DMS53 (cell line): ENCODE data around the gene SHMT1.
"Not testable (repeated sequence)": the region's sequence is repeated elsewhere in the genome, so short reads cannot be mapped to it uniquely, and the experiment has no call there.

ENCODE experiments used
- DNase-seq: peaks from one replicate; lab custom pipeline; 2025; lab: John Stamatoyannopoulos, UW

Gene SHMT1

DNA sequence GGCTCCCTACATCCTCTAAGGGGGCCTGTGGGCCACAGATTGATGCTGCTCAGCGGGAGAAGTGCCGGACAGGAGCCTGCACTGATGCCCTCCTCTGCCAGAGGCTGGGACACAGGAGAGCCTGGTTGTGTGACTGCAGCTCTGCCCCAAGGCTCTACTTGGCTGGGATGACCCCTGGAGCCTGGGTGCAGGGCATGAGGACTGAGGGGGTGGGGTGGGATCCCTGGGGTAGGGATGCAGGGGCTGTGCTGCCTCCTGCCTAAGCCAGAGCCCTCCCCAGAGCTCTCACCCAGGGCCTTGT is 14.8 kb upstream of the SHMT1 start:
- DNase-seq: no peak

DNA sequence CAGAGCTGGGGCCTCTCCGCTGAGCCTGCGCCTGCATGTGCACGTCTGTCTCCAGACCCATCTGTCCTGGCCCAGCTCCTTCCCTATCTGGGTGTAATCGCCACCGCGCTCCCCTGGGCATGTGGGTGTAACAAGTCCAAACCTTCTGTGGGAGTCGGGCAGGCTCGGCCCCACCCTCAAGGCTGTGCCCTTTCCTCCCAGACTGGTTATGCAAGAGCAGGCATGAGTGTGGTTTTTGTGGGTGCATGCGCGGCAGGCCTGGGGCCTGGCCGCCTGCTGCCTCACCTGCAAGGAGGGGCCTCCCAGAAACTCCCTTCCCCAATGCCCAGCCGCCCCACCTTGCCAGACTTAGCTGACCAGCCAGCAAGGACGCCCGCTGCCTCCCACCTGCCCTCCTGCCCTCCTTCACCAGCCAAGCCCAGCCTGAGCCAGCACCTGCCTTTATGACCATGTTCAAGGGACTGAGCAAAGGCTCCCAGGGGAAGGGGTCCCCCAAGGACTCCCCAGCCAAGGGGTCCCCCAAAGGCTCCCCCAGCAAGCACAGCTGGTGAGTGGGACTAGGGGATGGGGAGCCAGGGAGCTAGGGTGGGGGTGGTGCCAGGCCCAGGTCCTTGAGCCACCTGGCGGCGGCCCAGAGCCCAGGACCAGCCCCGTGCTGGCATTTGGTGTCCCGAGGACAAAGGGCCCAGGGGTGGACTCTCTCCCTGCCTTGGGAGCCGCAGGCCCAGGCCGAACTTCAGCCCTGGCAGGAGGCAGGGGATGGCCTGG is 14.3 kb upstream of the SHMT1 start, which contains the start of gene EVPLL:
Gene EVPLL, plus strand, starts transcription at position 342 of the 768 bp plus-strand sequence. CDS start 3,160 bp downstream, outside the sequence.
- no peak for DNase-seq

DNA sequence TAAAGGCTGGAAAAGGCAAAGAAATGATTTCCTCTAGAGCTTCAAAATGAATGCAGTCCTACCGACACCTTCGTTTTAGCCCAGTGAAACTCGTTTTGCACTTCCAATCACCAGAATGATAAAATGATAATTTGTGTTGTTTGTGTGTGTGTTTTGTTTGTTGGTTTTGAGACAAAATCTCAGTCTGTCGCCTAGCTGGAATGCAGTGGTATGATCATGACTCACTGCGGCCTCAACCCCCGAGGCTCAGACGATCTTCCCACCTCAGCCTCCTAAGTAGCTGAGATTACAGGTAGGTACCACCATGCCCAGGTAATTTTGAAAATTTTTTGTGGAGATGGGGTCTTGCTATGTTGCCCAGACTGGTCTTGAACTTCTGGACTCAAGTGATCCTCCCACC is 10.9 kb upstream of the SHMT1 start:
- no peak for DNase-seq

DNA sequence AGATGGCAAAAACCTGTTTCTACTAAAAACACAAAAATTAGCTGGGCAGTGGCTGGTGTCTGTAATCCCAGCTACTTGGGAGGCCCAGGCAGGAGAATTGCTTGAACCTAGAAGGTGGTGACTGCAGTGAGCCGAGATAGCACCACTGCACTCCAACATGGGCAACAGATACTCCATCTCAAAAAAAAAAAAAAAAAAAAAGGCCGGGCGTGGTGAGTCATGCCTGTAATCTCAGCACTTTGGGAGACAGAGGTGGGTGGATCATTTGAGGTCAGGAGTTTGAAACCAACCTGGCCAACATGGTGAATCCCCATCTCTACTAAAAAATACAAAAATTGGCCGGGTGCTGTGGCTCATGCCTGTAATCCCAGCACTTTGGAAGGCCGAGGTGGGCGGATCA is 9.8 kb upstream of the SHMT1 start:
- DNase-seq: not testable (repeated sequence)

DNA sequence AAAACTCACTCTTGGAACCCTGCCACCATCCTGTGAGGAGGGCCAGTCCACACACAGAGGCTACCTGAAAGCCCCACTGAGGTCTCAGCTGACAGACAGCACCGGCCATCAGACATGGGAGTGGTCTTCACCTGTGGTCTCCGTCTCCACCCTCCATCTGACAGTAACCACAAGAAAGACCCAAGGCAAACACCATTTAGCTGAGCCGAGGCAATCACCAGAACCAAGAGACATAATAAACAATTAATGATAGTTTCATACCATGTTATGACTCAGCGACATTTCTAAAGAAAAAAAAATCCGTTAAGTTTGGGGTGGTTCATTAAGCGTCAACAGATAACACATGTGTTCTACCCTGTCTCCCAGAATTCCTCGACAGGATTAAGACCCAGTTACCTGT is 8.1 kb upstream of the SHMT1 start:
- DNase-seq: no peak

DNA sequence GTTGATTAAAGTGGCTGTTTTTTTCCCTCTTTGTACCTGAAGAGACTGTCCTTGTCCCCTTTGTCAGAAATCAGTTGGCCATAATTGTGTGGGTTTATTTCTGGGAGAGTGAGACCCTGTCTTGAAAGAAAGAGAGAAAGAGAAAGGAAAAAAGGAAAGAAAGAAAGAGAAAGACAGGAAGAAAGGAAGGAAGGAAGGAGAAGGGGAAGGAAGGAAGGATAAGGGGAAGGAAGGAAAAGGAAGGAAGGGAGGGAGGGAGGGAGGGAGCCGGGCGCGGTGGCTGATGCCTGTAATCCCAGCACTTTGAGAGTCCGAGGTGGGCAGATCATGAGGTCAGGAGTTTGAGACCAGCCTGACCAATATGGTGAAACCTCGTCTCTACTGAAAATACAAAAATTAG is 7.4 kb upstream of the SHMT1 start:
- no peak for DNase-seq

DNA sequence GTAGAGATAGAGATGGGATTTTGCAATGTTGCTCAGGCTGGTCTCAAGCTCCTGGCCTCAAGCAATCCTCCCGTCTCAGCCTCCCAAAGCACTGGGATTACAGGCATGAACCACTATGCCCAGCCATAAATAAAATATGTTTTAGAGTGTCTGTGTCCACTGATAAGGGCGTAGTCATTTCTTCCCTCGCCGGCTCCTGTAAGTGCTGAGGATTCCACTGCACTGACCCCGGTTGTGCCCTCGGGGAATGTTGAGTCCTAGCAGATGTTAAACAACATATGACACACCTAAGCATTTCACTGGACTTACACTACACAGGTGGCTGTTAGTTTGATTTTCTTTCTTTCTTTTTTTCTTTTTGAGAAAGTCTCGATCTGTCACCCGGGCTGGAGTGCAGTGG is 5.6 kb upstream of the SHMT1 start:
- DNase-seq: no peak

DNA sequence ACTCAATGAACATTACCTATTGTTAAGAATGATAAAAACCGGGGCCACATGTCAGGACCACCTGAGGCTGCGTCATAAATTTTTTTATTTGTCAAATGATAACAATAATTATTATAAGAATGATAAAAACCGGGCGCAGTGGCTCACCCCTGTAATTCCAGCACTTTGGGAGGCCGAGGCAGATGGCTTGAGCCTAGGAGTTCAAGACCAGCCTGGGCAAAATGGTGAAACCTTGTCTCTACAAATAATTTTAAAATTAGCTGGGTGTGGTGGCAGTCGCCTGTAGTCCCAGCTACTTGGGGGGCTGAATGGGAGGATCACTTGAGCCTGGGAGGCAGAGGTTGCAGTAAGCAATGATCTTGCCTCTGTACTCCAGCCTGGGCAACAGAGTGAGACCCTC is 816 bp upstream of the SHMT1 start:
- no peak for DNase-seq

DNA sequence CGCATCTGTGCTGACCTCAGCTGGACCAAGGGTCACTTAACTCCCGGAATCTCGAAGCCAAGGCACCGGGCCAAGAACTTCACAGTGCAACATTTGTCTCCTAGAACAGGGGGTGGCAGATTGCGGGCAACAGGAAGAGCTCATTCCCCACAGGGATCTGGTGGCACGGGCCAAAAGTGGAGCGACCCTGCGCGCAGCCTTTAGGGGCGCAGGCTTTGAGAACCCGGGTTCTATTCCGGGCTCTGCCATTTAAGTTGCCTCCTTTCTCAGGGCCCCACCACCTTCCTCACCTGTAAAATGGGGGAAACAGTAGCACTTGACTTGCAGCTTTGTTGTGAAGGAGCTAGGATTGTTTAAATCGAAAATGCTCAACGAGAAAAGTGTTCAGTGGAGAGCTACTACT is 651 bp downstream of the SHMT1 start:
- peak; percentile 47 for DNase-seq

DNA sequence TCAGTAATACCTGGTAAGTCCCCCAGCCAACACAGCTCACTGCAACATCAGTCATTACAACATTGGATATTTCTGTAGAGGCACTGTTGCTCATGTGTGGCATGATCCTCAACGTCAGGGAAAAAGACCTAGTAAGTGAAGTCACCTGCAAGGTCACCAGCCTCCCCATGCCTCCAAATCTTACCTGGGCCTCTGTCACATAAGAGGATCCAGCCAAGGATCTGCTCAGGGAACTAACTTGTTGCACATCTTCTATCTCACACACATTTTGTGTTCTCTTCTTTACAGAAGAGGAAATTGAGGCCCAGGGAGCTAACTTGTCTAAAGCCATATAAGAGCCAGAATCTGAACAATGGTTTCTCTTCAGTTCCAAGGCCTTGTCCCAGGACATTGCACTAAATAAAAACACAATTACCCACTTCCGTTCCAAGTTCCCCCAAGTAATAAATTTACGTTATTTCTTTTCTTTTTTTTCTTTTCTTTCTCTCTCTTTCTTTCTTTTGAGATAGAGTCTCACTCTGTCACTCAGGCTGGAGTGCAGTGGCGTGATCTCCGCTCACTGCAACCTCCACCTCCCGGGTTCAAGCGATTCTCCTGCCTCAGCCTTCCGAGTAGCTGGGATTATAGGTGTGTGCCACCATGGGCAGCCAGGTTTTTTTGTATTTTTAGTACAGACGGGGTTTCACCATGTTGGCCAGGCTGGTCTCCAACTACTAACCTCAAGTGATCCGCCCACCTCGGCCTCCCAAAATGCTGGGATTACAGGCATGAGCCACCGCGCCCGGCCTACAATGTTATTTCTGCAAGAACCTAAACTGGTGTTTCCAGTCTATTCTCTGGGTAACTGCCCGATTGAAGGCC is 1.3 kb downstream of the SHMT1 start:
- no peak for DNase-seq

DNA sequence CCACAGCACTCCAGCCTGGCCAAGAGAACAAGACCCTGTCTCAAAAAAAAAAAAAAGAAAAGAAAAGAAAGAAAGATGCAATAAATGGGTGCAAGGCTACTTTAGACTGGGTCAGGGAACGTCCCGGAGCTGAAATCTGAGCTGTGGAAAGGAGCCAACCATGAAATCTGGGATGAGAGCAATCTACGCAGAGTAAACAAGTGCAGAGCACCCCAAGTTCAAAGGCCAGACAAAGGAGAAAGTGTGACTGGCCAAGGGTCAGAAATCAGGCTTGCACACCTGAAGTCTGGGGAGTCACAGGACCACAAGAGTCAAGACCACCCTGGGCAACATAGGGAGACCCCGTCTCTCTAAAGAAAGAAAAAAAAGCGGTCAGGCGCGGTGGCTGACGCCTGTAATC is 2.8 kb downstream of the SHMT1 start:
- DNase-seq: no peak

DNA sequence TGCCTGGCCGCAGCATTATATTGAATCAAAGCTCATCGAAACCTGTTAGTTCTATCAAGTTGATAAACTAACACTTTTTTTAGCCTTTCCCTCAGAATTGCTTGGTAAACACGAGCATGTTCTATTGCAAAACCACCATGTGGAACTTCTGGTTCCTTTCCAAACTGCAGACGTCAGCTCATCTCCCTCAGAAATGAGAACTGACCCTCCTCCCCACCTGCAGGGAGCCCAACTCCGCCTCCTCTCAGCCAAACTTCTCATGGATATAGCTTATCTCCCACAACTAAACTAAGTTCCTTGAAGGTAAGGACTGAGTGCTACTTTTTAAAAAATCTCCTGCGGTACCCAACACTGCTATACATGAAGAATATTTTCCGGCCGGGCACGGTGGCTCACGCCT is 6.7 kb downstream of the SHMT1 start:
- no peak for DNase-seq

DNA sequence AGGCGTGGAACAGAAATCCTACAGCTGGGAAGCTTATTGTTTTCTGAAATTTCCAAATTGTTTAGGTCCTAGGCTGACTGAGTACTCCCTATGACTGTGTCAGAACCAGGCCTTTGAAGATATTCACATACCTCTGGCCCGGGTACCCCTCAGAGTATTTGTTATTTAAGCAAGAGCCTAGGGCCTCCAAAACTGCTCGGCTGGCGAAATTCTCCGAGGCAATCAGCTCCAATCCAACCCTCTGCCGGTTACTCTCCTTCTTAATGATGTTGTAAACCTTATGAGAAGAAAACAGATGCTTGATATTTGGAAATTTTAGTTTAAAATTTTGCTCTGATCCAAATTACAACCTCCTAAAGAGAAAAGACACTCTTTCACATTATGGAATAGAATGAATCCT is 9.8 kb downstream of the SHMT1 start:
- no peak for DNase-seq

DNA sequence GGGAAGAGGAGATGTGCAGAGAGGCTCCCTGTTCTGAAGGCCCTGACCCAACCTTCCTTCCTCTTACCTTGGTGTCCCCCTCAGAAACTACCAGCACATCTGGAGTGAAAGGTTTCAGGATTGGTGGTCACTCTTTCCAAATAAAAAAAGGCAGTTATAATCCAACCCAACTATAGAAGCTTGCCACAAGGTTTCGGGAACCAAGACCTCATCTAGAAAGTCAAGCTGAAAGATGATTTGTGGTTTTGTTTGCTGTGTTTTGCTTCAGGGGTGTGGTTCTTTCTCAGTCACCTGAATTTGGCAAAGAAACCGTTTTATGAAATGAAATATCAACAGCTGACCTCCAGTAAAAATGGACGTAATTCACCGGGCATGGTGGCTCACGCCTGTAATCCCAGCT is 19.3 kb downstream of the SHMT1 start:
- DNase-seq: no peak

DNA sequence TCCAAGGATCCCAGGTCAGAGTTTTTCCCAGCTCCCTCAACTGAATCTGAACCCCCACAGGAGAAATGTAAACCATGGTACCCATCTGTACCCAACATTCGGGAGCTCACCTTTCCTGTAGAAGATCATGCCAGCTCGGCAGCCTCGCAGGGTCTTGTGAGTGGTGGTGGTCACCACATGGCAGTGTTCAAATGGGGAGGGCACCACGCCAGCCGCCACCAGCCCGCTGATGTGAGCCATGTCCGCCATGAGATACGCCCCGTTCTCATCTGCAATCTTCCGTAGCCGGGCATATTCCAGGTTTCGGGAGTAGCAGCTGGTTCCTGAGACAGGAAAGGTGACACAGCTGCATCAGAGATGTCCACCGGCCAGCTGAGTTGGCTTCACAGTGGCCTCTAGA is 23.4 kb downstream of the SHMT1 start:
- DNase-seq: no peak

DNA sequence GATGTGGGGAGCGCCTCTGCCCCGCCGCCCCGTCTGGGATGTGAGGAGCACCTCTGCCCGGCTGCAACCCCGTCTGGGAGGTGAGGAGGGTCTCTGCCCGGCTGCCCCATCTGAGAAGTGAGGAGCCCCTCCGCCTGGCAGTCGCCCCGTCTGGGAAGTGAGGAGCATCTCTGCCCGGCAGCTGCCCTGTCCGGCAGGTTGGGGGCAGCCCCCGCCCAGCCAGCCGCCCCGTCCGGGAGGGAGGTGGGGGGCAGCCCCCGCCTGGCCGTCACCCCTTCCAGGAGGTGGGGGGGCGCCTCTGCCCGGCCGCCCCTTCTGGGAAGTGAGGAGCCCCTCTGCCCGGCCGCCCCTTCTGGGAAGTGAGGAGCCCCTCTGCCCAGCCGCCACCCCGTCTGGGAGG is 25.2 kb downstream of the SHMT1 start:
- not testable (repeated sequence) for DNase-seq

DNA sequence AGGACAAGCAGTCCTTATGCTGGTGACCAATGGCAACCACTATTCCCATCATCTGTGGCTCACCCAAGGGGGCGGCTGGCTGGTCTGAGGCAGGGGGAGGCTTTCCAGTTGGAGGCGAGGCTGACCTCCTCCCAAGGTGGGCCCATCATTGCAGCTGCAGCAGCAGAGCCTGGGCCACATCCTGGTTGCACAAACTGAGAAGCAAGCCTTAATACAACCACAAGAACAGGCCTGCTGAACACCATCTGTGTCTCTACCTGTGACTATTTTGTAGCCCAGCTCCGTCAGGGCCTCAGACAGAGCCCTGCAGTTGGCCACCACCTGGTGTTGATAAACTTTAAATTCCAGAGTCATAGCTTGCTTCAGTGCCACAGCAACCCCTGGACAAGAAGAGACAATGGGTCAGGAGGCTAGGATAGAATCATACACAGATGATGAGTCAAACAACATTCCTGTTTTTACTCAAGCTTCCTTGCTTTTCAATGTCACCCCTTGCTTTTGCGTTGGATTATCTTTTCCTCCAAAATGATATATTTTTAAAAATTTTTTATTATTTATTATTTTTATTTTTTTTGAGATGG is 30.4 kb downstream of the SHMT1 start:
- DNase-seq: no peak

DNA sequence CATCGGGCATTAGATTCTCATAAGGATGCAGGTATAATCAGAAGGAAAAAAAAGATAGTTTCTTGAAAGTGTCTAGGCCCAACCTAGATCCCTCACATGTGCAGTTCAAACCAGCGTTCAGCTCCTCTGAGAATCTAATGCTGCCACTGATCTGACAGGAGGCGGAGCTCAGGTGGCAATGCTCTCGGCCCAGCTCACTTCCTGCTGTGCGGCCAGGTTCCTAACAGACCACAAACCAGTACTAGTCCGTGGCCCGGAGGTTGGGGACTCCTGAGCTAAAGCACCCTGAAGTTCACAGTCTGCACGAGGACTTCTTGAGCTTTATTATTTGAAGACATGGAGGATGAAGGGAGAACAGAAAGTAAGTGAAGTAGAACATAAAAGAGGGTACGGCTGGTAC is 31.5 kb downstream of the SHMT1 start:
- no peak for DNase-seq

DNA sequence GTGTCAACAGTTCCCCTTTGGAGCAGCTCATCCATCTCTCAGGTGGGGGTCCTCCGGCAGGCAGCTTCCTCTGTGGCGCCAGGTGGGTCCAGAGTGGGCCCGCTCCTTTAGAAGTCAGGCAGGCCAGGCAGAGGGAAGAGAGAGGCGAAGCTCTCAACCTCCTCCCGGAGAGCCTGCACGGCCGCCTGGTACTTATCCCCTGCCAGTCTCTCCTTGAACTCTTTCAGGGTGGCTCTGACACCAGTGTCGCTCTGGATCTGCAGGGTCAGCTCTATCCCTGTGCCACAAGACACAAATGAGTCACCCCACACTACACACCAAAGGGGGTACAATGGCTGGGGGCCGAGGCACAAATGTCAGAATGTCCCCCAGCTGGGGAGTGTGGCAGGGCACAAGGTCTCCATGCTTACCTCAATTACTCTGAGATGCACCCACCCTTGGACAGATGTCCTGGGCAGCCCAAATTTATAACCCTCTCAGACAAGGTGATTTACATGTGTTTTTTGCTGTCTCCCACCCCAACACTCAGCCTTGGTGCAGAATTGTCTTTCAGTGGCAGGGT is 34.6 kb downstream of the SHMT1 start:
- DNase-seq: no peak

DNA sequence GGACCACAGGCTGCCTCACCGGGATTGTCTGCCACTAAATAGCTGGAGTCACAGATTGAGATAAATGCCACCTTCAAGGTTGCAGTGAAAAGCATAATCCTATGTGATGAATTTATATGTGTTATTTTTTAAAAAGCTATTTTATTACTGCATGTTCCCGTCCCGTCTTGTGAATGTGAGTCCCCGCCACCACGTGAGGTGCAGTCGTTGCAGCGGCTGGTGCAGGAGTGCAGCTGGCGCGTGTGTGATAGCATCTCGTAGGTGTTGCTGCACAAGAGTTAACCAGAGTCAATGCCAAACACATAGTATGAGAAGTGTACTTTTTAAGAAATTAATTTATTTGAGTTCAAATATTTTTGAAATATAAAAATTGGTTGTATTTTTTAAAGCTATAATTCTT is 35.8 kb downstream of the SHMT1 start:
- DNase-seq: no peak

DNA sequence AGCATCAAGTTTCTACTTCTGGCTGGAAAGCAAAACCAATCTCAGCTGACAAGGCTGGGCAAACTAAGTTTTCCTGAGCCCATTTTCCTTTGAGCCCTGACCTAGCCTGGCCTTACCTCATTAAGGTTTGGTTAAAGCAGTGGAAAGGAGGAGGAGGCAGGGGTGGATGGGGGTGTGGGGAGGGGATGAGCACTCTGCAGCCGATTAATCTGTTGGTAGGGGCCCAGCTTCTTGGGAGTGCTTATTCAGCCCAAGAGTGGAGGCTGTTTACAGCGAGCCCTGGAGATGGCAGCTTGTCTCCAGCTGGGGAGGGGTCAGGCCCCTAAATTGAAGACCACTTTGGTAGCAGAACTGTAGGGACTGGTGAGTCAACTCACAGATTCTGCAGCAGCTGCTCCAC is 36.3 kb downstream of the SHMT1 start:
- DNase-seq: no peak

DNA sequence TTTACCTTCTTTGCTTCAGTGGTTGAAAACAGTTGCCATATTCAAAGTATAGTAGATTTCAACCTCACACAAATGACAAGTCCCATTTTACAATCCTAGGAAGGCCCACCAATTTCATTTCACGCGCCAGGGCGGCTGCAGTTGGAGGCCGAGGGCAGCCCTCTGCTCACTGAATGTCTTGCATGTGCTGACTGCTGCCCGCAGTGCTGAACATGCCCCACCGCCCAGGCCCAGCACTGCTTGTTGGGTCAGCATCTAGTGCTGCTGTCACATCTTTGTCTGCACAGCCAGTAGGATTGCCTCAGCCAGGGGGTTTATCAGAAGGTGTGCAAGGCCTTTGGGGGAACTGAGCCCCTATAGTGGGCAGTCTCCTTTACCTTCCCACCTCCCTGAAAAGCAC is 36.8 kb downstream of the SHMT1 start:
- DNase-seq: no peak

DNA sequence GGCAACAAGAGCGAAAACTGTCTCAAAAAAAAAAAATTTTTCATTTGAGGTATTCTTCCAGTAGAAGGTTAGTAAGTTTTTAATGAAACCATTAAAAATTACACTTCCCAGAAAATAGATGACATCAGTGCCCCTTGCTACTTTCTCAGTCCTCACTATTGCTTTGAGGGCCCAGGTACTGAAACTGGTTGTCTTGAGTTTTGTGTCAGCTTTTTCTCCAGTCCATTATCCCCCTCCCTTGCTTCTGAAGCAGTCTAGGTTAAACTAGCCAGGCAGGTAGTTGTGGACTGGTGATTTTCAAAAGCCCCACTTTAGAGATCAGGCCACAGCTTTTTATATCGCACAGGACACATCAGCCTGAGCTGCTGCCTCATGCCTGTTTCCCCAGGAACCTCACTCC is 37.3 kb downstream of the SHMT1 start:
- DNase-seq: no peak
